CD4-positive, alpha-beta T cell treated with Interleukin-15 for 1 hour (primary cell): ENCODE results near the gene CYP2E1.
"Not testable (repeated sequence)": the region's sequence is repeated elsewhere in the genome, so short reads cannot be mapped to it uniquely, and the experiment has no call there.

ENCODE experiments used
- DNase-seq: peaks from one replicate; pipeline ENCODE4 v3.0.0-alpha.2; 2020

Gene CYP2E1

GRCh38 chr10:133528845-133529575 is 1.8 kb downstream of the CYP2E1 start:
- DNase-seq = no peak

GRCh38 chr10:133529576-133529946 is 2.4 kb downstream of the CYP2E1 start:
- no peak for DNase-seq

- DNase-seq = no peak
Observed at GRCh38 chr10:133530506-133530905, 3.3 kb downstream of the CYP2E1 start.

- no peak for DNase-seq
Observed at GRCh38 chr10:133532871-133533270, 5.7 kb downstream of the CYP2E1 start.

GRCh38 chr10:133534417-133534816 is 7.3 kb downstream of the CYP2E1 start:
- DNase-seq = no peak

- DNase-seq = no peak
Observed at GRCh38 chr10:133536198-133536597, 9.0 kb downstream of the CYP2E1 start.

GRCh38 chr10:133537546-133538545 is 10.7 kb downstream of the CYP2E1 start:
- no peak for DNase-seq

GRCh38 chr10:133541441-133541975 is 14.3 kb downstream of the CYP2E1 start:
- DNase-seq = not testable (repeated sequence)

- DNase-seq = no peak
Observed at GRCh38 chr10:133544506-133544905, 17.3 kb downstream of the CYP2E1 start.

- DNase-seq = no peak
Observed at GRCh38 chr10:133554600-133554999, 27.4 kb downstream of the CYP2E1 start.

GRCh38 chr10:133555521-133555920 is 28.4 kb downstream of the CYP2E1 start:
- no peak for DNase-seq

- DNase-seq = no peak
Observed at GRCh38 chr10:133557381-133557780, 30.2 kb downstream of the CYP2E1 start.

GRCh38 chr10:133559216-133559615 is 32.1 kb downstream of the CYP2E1 start:
- DNase-seq = no peak

- no peak for DNase-seq
Observed at GRCh38 chr10:133564816-133565215, 37.7 kb downstream of the CYP2E1 start.

GRCh38 chr10:133565441-133566294 is 38.5 kb downstream of the CYP2E1 start, which contains the start of gene SYCE1:
TSS of gene SYCE1 (minus strand) at chr10:133565583. CDS start at chr10:133565529, 54 bp downstream.
- DNase-seq = no peak

- DNase-seq = no peak
Observed at GRCh38 chr10:133567119-133567518, 40.0 kb downstream of the CYP2E1 start.

- DNase-seq = no peak
Observed at GRCh38 chr10:133567609-133568286, 40.6 kb downstream of the CYP2E1 start.

- DNase-seq = no peak
Observed at GRCh38 chr10:133568287-133568614, 41.1 kb downstream of the CYP2E1 start.

GRCh38 chr10:133568831-133569527 is 41.8 kb downstream of the CYP2E1 start:
- not testable (repeated sequence) for DNase-seq

- not testable (repeated sequence) for DNase-seq
Observed at GRCh38 chr10:133569801-133570200, 42.6 kb downstream of the CYP2E1 start.

GRCh38 chr10:133572055-133572454 is 44.9 kb downstream of the CYP2E1 start:
- not testable (repeated sequence) for DNase-seq
